Activated naive CD4-positive, alpha-beta T cell treated with Interleukin-2 at 50 U/mL for 16 hours (primary cell): ENCODE results near the gene DGAT2.
A peak's percentile ranks its signal among the peaks of the same experiment; 100 is the strongest.

ENCODE experiments used
- DNase-seq: peaks from one replicate; pipeline ENCODE4 v3.0.0-alpha.2; 2020

Gene DGAT2

DNA sequence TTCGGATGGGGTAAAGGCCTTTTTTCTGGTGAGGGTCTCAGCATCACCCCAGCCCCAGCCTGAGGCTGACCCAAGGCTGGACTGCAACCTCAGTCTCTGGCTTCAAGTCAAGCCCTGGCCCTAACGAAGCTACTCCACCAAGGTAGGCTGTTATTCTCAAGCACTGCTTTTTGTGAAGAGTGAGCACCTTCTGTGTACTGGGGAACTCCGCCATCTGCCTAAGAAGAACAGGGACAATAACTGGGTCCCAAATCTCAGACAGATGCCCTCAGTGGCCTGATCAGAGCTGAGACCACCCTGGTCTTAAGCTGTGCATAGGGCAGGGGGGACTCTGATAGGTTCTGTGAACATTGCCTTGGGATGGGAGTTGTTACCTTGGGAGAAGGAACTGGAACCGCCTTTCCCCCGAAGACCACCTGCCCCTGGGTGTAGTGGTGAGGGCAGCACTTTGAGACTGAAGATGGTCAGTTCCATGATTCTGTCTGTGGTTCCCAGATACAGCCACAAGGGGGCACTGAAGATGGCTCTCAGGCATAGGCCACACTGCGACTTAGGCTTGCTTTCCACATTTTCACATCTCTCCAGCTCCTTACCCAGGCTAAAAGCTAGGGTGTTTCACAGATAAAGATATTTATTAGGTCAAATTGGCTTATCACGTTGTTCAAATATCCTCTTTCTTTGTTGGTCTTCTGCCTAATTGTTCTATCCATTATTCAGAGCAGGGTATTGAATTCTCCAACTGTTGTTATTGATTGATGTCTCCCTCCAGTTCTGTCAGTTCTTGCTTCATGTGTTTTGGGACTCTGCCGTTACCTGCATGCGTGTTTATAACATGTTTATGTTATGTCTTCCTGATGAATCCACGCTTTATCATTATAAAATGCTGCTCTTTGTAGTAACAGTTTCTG lies 34.6 kb downstream of the DGAT2 start:
- DNase-seq = peak; percentile 72

DNA sequence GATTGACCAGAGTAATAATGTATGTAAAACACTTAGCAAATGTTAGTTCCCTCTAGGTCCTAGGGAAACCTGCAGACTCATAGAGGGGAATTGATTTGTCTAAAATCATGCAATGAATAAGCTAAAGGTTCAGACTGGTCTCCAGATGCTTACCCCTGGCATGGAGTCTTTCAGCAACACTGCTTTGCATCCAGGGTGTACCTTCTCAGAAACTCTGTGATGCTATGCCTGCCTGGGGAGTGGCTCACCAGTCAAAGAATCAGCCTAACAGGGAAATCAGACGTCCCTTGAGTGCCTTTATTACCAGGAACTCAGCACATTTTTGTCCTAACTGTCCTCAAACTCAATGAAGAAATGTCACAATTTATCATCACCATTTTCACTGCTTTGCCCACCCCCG lies 40.5 kb downstream of the DGAT2 start:
- no peak for DNase-seq

DNA sequence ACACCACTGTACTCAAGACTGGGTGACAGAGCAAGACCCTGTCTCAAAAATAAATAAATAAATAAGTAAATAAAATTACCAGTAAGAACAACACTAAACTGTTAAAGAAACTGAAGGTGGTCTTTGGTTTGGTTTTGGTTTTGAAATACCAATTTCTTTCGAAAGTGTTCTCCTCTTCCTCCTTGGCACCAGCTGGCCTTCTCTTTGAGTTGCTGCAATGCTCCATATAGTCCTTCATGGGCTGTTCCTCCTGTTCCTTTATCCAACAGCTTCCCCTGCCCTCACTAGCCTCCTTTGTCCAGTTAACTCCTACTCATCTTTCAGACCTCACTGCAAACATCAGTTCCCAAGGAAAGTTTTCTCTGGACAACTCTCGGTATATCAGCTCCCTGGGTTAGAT lies 41.4 kb downstream of the DGAT2 start:
- no peak for DNase-seq

DNA sequence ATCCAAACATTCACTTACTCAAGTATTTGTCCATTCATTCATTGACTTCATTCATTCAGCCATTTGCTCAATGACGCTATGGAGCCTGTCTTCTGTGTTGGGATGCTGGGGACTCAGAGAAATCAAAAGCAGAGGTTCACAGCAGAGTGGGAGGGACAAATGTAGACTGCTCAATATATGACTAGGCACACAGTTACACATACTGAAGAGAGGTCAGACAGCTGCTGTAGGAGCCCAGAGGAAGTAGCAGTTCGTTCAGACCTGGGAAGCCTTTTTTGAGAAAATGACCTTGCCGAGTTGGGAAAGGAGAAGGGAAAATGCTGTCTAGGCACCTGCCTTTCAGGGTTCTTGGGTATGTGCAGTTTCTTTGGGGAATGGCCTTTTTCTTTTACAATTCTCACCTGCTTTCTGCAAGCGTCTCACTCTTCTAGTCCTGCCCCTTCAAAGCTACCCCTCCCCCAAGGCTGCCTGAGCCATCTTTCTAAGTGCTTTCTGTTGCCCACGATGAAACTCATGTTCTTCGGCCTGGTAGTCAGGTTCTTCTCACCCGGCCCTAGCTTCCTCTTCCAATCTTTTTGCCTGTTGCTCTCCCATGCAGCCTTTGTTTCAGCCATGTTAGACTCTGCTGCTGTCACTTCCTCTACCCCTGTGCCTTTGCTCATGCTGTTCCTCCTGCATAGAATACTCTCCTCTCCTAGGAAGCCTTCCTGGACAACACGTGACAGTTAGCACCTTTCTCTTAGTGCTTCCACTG lies 42.2 kb downstream of the DGAT2 start:
- DNase-seq = no peak

DNA sequence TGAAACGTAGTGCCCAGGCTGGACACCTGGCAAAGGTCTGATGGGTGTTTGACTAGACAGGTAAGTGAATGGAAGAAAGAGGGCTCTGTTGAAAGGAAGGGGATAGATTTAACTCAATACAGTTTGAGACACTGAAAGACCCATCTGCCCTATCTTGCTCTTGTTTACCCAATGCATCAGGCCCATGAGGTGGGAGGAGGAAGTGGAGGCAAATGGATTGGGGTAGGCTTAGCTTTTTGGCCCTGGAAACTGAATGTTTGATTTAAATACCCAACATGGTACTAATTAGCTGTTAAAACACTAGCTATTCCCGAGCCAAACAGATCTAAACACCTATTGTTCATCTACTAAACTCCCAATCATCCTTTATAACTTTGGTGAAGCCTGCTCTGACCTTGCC lies 42.9 kb downstream of the DGAT2 start:
- no peak for DNase-seq

- DNase-seq = no peak
Observed at GRCh38 chr11:75812542-75813040, 44.0 kb downstream of the DGAT2 start.

- no peak for DNase-seq
Observed at GRCh38 chr11:75813124-75813523, 44.5 kb downstream of the DGAT2 start.

- DNase-seq = no peak
Observed at GRCh38 chr11:75813622-75814039, 45.1 kb downstream of the DGAT2 start.

- DNase-seq = no peak
Observed at GRCh38 chr11:75814363-75814676, 45.7 kb downstream of the DGAT2 start.

DNA sequence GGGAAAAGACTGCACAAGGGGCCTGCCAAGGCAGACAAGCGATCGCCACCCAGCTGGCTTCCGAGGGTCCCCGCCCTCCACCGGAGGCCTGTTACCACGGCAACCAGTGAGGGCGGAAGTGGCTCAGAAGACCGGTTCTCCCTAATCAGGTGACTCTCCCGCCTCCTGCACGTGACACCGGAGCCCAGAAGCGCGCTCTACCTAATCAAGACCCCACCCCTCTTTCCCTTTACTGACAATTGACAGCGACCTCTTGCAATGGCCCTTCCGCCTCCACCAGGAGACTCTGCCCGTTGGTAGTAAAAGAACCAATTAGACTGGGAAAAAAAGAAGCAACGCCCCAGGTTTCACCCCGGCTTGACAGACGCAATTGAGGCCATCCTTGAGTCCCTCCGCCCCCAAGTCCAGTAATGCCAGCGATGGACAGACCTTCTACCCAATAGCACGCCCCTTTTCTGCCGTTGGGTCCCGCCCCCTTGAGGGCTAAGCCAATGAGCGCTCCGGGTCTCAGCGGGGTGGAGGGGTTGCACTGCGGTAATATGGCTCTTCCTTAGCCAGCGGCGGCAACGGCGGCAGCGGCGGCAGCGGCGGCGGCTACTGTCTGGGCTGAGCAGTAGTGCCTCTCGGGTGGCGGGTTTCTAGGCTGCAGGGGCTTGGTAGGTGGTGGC lies 46.2 kb downstream of the DGAT2 start, which contains the start of gene UVRAG:
Gene UVRAG (plus strand): TSS at position 534 of the 668 bp plus-strand sequence. CDS start 198 bp downstream, outside the sequence.
- peak; percentile 98 for DNase-seq

- DNase-seq = peak; percentile 50
Observed at GRCh38 chr11:75815345-75816168, 47.0 kb downstream of the DGAT2 start.

DNA sequence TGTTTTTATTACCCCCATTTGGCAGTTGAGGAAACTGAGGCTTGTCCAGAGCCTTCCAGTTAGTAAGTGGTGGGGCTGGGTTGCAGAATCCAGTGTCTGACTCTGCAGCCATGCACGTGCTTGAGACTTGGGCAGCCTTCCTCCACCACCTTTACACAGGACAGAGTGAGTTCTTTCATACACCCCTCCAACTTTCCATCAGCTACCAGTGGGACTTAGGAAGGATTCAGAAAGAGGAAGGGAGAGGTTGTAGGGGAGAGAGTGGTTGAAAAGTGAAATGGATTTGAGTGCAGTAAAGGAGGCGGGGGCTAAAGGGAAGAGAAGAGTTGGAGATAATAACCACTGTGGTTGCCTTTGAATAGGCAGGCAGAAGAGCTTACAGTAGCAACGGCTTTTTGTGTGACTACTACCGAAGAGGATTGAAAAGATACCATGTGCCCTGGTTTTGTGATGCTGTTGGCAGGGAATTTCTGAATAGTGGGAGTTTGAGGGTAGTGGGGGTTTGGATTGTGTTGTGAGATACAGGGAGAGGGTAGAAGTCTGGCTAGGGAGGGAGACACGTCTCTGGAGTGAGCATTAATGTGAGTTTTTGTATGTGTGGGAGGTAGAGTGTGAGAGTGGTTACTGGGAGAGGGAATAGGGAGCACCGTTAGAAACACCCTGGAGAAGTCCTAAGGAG lies 48.1 kb downstream of the DGAT2 start:
- no peak for DNase-seq

DNA sequence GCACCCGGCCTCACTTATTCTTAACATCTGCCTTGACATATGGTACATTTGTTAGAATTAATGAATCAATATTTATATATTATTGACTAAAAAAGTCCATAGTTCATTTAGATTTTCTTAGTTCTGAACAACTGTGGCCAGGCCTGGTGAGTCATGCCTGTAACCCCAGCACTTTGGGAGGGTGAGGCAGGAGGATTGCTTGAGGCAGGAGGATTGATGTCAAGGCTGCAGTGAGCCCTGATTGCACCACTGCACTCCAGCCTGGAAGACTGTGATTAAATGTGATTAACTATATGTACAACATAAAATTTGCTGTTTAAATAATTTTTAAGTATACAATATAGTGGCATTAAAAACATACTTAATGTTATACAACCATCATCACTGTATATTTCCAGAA lies 52.1 kb downstream of the DGAT2 start:
- no peak for DNase-seq

DNA sequence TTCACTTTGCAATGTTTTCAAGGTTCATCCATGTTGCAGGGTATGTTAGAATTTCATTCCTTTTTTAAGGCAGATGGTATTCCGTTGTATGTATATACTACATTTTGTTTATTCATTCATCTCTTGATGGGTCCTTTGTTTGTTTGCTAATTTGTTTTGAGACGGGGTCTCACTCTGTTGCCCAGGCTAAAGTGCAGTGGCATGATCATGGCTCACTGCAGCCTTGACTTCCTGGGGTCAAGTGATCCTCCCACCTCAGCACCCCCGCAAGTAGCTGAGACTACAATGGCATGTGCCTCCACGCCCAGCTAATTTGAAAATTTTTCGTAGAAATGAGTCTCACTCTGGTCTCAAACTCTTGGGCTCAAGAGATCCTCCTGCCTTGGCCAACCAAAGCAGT lies 52.6 kb downstream of the DGAT2 start:
- no peak for DNase-seq

GRCh38 chr11:75822541-75822940 lies 54.0 kb downstream of the DGAT2 start:
- DNase-seq = no peak

DNA sequence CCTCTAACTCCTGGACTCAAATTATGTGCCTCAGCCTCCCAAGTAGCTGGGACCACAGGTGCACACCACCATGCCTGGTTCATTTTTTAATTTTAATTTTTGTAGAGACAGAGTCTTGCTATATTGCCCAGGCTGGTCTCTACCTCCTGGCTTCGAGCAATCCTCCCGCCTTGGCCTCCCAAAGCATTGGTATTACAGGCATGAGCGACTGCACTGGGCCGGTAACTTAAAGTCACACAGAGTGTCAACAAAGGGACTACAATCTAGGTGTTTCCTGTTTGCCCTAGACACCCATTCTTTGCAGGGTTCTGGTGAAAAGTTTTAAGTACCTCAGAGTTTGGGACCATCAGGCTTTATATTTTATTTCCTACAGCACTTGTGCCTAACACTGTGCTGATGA lies 54.8 kb downstream of the DGAT2 start:
- no peak for DNase-seq

DNA sequence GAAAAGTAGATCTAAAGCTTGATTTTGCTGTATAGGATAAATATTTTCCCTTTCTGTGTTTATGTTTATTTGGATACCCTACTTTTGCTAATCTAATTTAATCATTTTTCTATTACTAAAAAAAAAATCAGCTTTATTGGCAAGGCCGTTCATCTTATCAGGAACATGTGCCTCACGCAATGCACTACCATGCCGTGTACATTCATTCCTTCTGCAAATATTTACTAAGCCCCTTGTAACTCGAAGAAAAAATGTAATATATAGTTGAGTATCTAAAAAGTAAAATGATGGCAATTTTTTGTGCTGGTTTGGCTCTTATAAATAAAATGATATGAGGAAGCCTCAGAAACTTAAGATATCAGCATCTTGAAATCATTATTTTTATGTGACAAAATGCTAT lies 55.4 kb downstream of the DGAT2 start:
- DNase-seq = no peak

GRCh38 chr11:75826461-75827230 lies 58.1 kb downstream of the DGAT2 start:
- no peak for DNase-seq

DNA sequence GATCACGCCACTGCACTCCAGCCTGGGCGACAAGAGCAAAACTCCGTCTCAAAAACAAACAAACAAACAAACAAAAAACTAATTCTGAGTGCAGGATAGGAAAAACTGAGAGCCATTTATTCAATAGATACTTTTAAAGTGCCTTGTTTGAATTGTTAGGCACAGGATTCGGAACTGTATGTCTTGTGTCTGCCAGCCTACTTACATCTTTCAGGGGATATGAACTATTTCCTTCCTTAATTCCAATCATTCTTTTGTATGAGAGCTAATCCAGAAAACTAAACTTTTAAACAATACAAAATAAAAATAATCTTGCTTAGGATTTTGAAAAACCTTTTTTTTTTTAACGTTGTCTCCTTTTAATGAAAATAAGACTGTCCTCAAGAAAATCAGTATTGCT lies 59.0 kb downstream of the DGAT2 start:
- DNase-seq = no peak

GRCh38 chr11:75831915-75832502 lies 63.4 kb downstream of the DGAT2 start:
- DNase-seq = no peak

GRCh38 chr11:75834728-75835127 lies 66.2 kb downstream of the DGAT2 start:
- no peak for DNase-seq
